Peyer's patch (tissue), 4 donors: ENCODE results near the gene GNAS. TPM values are rescaled to one million over a fixed set of nuclear protein-coding genes. Genes with fewer than 3 reads are reported as not detected.

Experiments used
- DNase-seq, 3 donors: peaks; one replicate each; pipeline ENCODE4 v3.0.0-alpha.2; 2017 to 2019
- H3K27ac ChIP-seq, 4 donors: fragments of 200-600 bp; sonication (generic); one replicate each; pipeline ENCODE4 v1.5.1; 2016 to 2019
- H3K27me3 ChIP-seq, 2 donors: fragments of 200-600 bp; sonication (generic); one replicate each; pipeline ENCODE4 v1.5.1; 2019
- H3K36me3 ChIP-seq, 3 donors: fragments of 200-600 bp; sonication (generic); one replicate each; pipeline ENCODE4 v1.5.1; 2016 to 2019
- H3K4me1 ChIP-seq, 4 donors: fragments of 200-600 bp; sonication (generic); one replicate each; pipeline ENCODE4 v1.5.1; 2016 to 2019
- H3K4me3 ChIP-seq, 4 donors: fragments of 200-600 bp; sonication (generic); 1 replicate in 3 of 4; 2 replicates in 1 of 4; pipeline ENCODE4 v1.5.1; 2016 to 2019; ENCODE audit warnings: mild to moderate bottlenecking in 1 of 4
- H3K9me3 ChIP-seq, 4 donors: fragments of 200-600 bp; sonication (generic); one replicate each; pipeline ENCODE4 v1.5.1; 2016 to 2019; ENCODE audit warnings: mild to moderate bottlenecking in 1 of 4
- POLR2A ChIP-seq, 2 donors: fragments of 450-650 bp; IDR thresholded peaks; one replicate each; pipeline ENCODE4 v1.5.1; 2017; ENCODE audit warnings: antibody characterized with exemption in 2 of 2, mild to moderate bottlenecking in 2 of 2, moderate library complexity in 2 of 2
- total RNA-seq, 4 donors: library from RNA; depleted of rRNA; stranded (reverse); fragments of >200 nt; gene quantifications; one replicate each; pipeline ENCODE4 v1.1.0, GENCODE V29; 2016
- TF ChIP-seq, protein P1 (sequence below), 6 experiments: fragments of 450-650 bp in 4 of 6; fragments of 200-600 bp in 2 of 6; sonication (generic) in 1 of 6; IDR thresholded peaks; one replicate each; pipeline ENCODE4 v1.5.1; 2017 to 2019; ENCODE audit warnings: antibody characterized with exemption in 6 of 6, mild to moderate bottlenecking in 3 of 6, moderate library complexity in 1 of 6

The GNAS gene
- total RNA-seq, 4 donors from 2014 or later, result 382 to 889 (median 658) TPM

GRCh38 chr20:58927490-58928061, 75.1 kb downstream of the GNAS start:
- Histone ChIP-seq H3K9me3 (no peaks in the 10 kb centered on the region), H3K27me3 (no peaks in the 10 kb centered on the region), H3K36me3 (no peaks in the 10 kb centered on the region), H3K27ac (no peak overlapping the region), H3K4me3 (no peak overlapping the region), H3K4me1 (no peaks in the 10 kb centered on the region)
- TF ChIP-seq, protein P1, sequence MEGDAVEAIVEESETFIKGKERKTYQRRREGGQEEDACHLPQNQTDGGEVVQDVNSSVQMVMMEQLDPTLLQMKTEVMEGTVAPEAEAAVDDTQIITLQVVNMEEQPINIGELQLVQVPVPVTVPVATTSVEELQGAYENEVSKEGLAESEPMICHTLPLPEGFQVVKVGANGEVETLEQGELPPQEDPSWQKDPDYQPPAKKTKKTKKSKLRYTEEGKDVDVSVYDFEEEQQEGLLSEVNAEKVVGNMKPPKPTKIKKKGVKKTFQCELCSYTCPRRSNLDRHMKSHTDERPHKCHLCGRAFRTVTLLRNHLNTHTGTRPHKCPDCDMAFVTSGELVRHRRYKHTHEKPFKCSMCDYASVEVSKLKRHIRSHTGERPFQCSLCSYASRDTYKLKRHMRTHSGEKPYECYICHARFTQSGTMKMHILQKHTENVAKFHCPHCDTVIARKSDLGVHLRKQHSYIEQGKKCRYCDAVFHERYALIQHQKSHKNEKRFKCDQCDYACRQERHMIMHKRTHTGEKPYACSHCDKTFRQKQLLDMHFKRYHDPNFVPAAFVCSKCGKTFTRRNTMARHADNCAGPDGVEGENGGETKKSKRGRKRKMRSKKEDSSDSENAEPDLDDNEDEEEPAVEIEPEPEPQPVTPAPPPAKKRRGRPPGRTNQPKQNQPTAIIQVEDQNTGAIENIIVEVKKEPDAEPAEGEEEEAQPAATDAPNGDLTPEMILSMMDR (IDR thresholded peaks at IDR 0.05), result no peak
- no peak for TF ChIP-seq POLR2A (IDR thresholded peaks at IDR 0.05)
- no peak for DNase-seq

- no peak for TF ChIP-seq POLR2A (IDR thresholded peaks at IDR 0.05)
- TF ChIP-seq, protein P1 (IDR thresholded peaks at IDR 0.05), result no peak
- no peak overlapping the region for H3K4me3 ChIP-seq
- H3K27ac ChIP-seq, result no peak overlapping the region
- H3K9me3 ChIP-seq, result no peaks in the 10 kb centered on the region
- DNase-seq, result no peak
- H3K4me1 ChIP-seq, result no peaks in the 10 kb centered on the region
- no peaks in the 10 kb centered on the region for H3K36me3 ChIP-seq
- no peaks in the 10 kb centered on the region for H3K27me3 ChIP-seq
These were observed 78.0 kb downstream of the GNAS start for GRCh38 chr20:58930496-58930895.

DNA sequence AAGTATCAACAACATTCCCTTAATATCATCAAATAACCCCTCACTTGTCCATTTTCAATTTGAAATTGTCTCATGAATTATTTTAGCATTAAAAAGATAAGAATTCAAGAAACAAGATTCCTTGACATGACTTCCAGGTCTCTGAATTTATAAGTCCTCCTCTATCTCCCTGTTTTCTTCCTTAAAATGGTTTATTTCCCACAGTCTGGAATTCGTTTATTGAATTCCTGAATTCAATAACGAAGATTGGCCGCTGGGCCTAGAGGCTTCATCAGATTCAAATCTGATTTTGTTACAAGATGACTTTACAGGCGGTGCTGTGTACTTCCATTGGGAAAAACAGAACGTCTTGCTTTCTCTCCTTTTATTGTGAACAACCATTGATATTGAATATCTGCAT, 79.7 kb downstream of the GNAS start:
- no peak for DNase-seq
- no peak overlapping the region for H3K4me3 ChIP-seq
- TF ChIP-seq, protein P1 (IDR thresholded peaks at IDR 0.05), result no peak
- no peaks in the 10 kb centered on the region for H3K27me3 ChIP-seq
- H3K27ac ChIP-seq, result no peak overlapping the region
- H3K9me3 ChIP-seq, result no peaks in the 10 kb centered on the region
- no peaks in the 10 kb centered on the region for H3K36me3 ChIP-seq
- no peaks in the 10 kb centered on the region for H3K4me1 ChIP-seq

GRCh38 chr20:58938078-58938477, 85.6 kb downstream of the GNAS start:
- H3K36me3 ChIP-seq, result no peaks in the 10 kb centered on the region
- TF ChIP-seq POLR2A (IDR thresholded peaks at IDR 0.05), result no peak
- TF ChIP-seq, protein P1 (IDR thresholded peaks at IDR 0.05), result no peak
- no peak overlapping the region for H3K27ac ChIP-seq
- DNase-seq, result no peak
- H3K4me1 ChIP-seq, result no peaks in the 10 kb centered on the region
- H3K27me3 ChIP-seq, result no peaks in the 10 kb centered on the region
- H3K9me3 ChIP-seq, result no peaks in the 10 kb centered on the region
- H3K4me3 ChIP-seq, result no peak overlapping the region

DNA sequence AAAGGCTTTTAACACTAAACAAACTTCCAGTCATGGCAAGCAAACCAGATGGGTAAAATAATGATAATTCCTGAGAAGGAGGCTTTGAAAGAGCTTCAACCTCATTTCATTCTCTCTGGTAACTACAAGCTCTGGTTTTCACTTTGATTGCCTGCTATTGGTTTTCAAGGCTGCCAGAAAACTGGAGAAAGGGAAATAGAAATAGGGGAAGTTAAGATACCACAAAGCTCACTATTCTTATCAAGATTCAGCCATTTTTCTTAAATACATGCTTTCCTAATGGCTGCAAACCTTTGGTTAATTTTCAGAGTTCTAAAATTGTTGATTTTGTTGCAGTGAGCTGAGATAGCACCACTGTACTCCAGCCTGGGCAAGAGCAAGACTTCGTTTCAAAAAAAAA, 86.0 kb downstream of the GNAS start:
- Histone ChIP-seq H3K4me1 (no peaks in the 10 kb centered on the region), H3K27ac (no peak overlapping the region), H3K9me3 (no peaks in the 10 kb centered on the region), H3K27me3 (no peaks in the 10 kb centered on the region), H3K4me3 (no peak overlapping the region), H3K36me3 (no peaks in the 10 kb centered on the region)
- no peak for DNase-seq
- TF ChIP-seq, protein P1 (IDR thresholded peaks at IDR 0.05), result no peak
- TF ChIP-seq POLR2A (IDR thresholded peaks at IDR 0.05), result no peak

- no peak for TF ChIP-seq POLR2A (IDR thresholded peaks at IDR 0.05)
- TF ChIP-seq, protein P1 (IDR thresholded peaks at IDR 0.05), result no peak
- no peaks in the 10 kb centered on the region for H3K4me1 ChIP-seq
- H3K27ac ChIP-seq, result no peak overlapping the region
- no peaks in the 10 kb centered on the region for H3K27me3 ChIP-seq
- DNase-seq, result no peak
- H3K9me3 ChIP-seq, result no peaks in the 10 kb centered on the region
- no peaks in the 10 kb centered on the region for H3K36me3 ChIP-seq
- H3K4me3 ChIP-seq, result no peak overlapping the region
These were observed 89.0 kb downstream of the GNAS start for GRCh38 chr20:58941471-58941870.
